ENCODE data around the gene TAGLN3. TPM values are rescaled to one million over a fixed set of nuclear protein-coding genes. Genes with fewer than 3 reads are reported as not detected.

The TAGLN3 gene
- total RNA-seq = not detected

- intact Hi-C loops (cut with DNase I; ENCODE audit: low total_unique reads) = no loop called here
- in situ Hi-C loops (cut with MboI; ENCODE audit: low sequenced_read_pairs in 4 of 4) = no loop called here
- no peaks in the 10 kb centered on the region for H3K9me3 ChIP-seq
- peaks cover 4 to 25% (median 19%) of the 10 kb centered on the region in 3 donors for H3K27me3 ChIP-seq
- ATAC-seq (no peak), DNase-seq (no peak)
- no peak within 1 kb of the TSS for H3K27ac ChIP-seq
- no peaks in the 10 kb centered on the region for H3K36me3 ChIP-seq
- TF ChIP-seq POLR2A (IDR thresholded peaks at IDR 0.05) (no peak), CTCF (IDR thresholded peaks at IDR 0.05 in 4 of 5, conservative IDR thresholded peaks at IDR 0.05 in 1 of 5) (no peak)
- H3K4me3 ChIP-seq = peak within 1 kb of the TSS; percentile 32 to 49 (median 42)
- peaks cover 5 to 6% of the 10 kb centered on the region in 2 donors for H3K4me1 ChIP-seq
Observed at GRCh38 chr3:111998636-111999483, at the start of gene TAGLN3. TAGLN3 (plus strand) TSS chr3:111998922; CDS start chr3:111999423, 501 bp downstream.

- H3K4me3 ChIP-seq = no peak overlapping the region
- H3K27me3 ChIP-seq = no peaks in the 10 kb centered on the region
- intact Hi-C loops (cut with DNase I; ENCODE audit: low total_unique reads) = no loop called here
- H3K4me1 ChIP-seq = no peaks in the 10 kb centered on the region
- TF ChIP-seq POLR2A (IDR thresholded peaks at IDR 0.05) (no peak), CTCF (IDR thresholded peaks at IDR 0.05 in 4 of 5, conservative IDR thresholded peaks at IDR 0.05 in 1 of 5) (no peak)
- no peaks in the 10 kb centered on the region for H3K36me3 ChIP-seq
- DNase-seq (no peak), ATAC-seq (no peak)
- no peaks in the 10 kb centered on the region for H3K9me3 ChIP-seq
- no peak overlapping the region for H3K27ac ChIP-seq
- in situ Hi-C loops (cut with MboI; ENCODE audit: low sequenced_read_pairs in 4 of 4) = no loop called here
Observed at GRCh38 chr3:111949712-111950111, 49.0 kb upstream of the TAGLN3 start.

- Histone ChIP-seq H3K4me1 (no peaks in the 10 kb centered on the region), H3K27ac (no peak overlapping the region), H3K36me3 (no peaks in the 10 kb centered on the region), H3K9me3 (no peaks in the 10 kb centered on the region), H3K27me3 (no peaks in the 10 kb centered on the region), H3K4me3 (no peak overlapping the region)
- TF ChIP-seq CTCF (IDR thresholded peaks at IDR 0.05 in 4 of 5, conservative IDR thresholded peaks at IDR 0.05 in 1 of 5) = no peak
- TF ChIP-seq POLR2A (IDR thresholded peaks at IDR 0.05) = no peak
- no peak for ATAC-seq
- in situ Hi-C loops (cut with MboI; ENCODE audit: low sequenced_read_pairs in 4 of 4) = no loop called here
- DNase-seq = no peak
- intact Hi-C loops (cut with DNase I; ENCODE audit: low total_unique reads) = no loop called here
Observed at GRCh38 chr3:111951032-111951431, 47.7 kb upstream of the TAGLN3 start.

- Histone ChIP-seq H3K36me3 (no peaks in the 10 kb centered on the region), H3K27me3 (no peaks in the 10 kb centered on the region), H3K4me1 (no peaks in the 10 kb centered on the region), H3K9me3 (no peaks in the 10 kb centered on the region), H3K4me3 (no peak overlapping the region), H3K27ac (no peak overlapping the region)
- no peak for DNase-seq
- TF ChIP-seq POLR2A (IDR thresholded peaks at IDR 0.05) (no peak), CTCF (IDR thresholded peaks at IDR 0.05 in 4 of 5, conservative IDR thresholded peaks at IDR 0.05 in 1 of 5) (no peak)
- intact Hi-C loops (cut with DNase I; ENCODE audit: low total_unique reads) = no loop called here
- in situ Hi-C loops (cut with MboI; ENCODE audit: low sequenced_read_pairs in 4 of 4) = no loop called here
- ATAC-seq = no peak
Observed at GRCh38 chr3:111952086-111952485, 46.6 kb upstream of the TAGLN3 start.

Data from gastrocnemius medialis (tissue), 4 donors.